ENCODE data around the gene ANKRD16.
"Not testable (repeated sequence)": the region's sequence is repeated elsewhere in the genome, so short reads cannot be mapped to it uniquely, and the experiment has no call there.

ANKRD16 gene

GRCh38 chr10:5889624-5890451 is at the start of gene ANKRD16, which contains the start of gene FBH1:
TSS of gene ANKRD16 (minus strand) at chr10:5889893. CDS start at chr10:5889354, 539 bp downstream.
TSS of gene FBH1 (plus strand) at chr10:5890243. CDS start at chr10:5890346, 103 bp downstream.
- in situ Hi-C loops (cut with HindIII; ENCODE audit: low sequenced_read_pairs) = no loop called here

GRCh38 chr10:5938291-5938690 is 48.6 kb upstream of the ANKRD16 start:
- in situ Hi-C loops (cut with HindIII; ENCODE audit: low sequenced_read_pairs) = no loop called here

- in situ Hi-C loops (cut with HindIII; ENCODE audit: low sequenced_read_pairs) = no loop called here
Measured at GRCh38 chr10:5937016-5937415, 47.3 kb upstream of the ANKRD16 start.

- in situ Hi-C loops (cut with HindIII; ENCODE audit: low sequenced_read_pairs) = no loop called here
Measured at GRCh38 chr10:5935628-5936027, 45.9 kb upstream of the ANKRD16 start.

- in situ Hi-C loops (cut with HindIII; ENCODE audit: low sequenced_read_pairs) = no loop called here
Measured at GRCh38 chr10:5933909-5934546, 44.3 kb upstream of the ANKRD16 start.

- in situ Hi-C loops (cut with HindIII; ENCODE audit: low sequenced_read_pairs) = no loop called here
Measured at GRCh38 chr10:5932345-5932744, 42.7 kb upstream of the ANKRD16 start.

GRCh38 chr10:5930272-5930671 is 40.6 kb upstream of the ANKRD16 start:
- in situ Hi-C loops (cut with HindIII; ENCODE audit: low sequenced_read_pairs) = no loop called here

- in situ Hi-C loops (cut with HindIII; ENCODE audit: low sequenced_read_pairs) = no loop called here
Measured at GRCh38 chr10:5929442-5929841, 39.7 kb upstream of the ANKRD16 start.

- in situ Hi-C loops (cut with HindIII; ENCODE audit: low sequenced_read_pairs) = no loop called here
Measured at GRCh38 chr10:5927306-5927705, 37.6 kb upstream of the ANKRD16 start.

- in situ Hi-C loops (cut with HindIII; ENCODE audit: low sequenced_read_pairs) = no loop called here
Measured at GRCh38 chr10:5924889-5925288, 35.2 kb upstream of the ANKRD16 start.

- in situ Hi-C loops (cut with HindIII; ENCODE audit: low sequenced_read_pairs) = no loop called here
Measured at GRCh38 chr10:5921746-5922145, 32.1 kb upstream of the ANKRD16 start.

GRCh38 chr10:5919568-5919967 is 29.9 kb upstream of the ANKRD16 start:
- in situ Hi-C loops (cut with HindIII; ENCODE audit: low sequenced_read_pairs) = no loop called here

GRCh38 chr10:5918763-5919162 is 29.1 kb upstream of the ANKRD16 start:
- in situ Hi-C loops (cut with HindIII; ENCODE audit: low sequenced_read_pairs) = no loop called here

- in situ Hi-C loops (cut with HindIII; ENCODE audit: low sequenced_read_pairs) = no loop called here
Measured at GRCh38 chr10:5917305-5917704, 27.6 kb upstream of the ANKRD16 start.

- in situ Hi-C loops (cut with HindIII; ENCODE audit: low sequenced_read_pairs) = no loop called here
Measured at GRCh38 chr10:5915451-5915850, 25.8 kb upstream of the ANKRD16 start.

- in situ Hi-C loops (cut with HindIII; ENCODE audit: low sequenced_read_pairs) = no loop called here
Measured at GRCh38 chr10:5913736-5914135, 24.0 kb upstream of the ANKRD16 start.

GRCh38 chr10:5911670-5912069 is 22.0 kb upstream of the ANKRD16 start:
- in situ Hi-C loops (cut with HindIII; ENCODE audit: low sequenced_read_pairs) = no loop called here

GRCh38 chr10:5910323-5911100 is 20.8 kb upstream of the ANKRD16 start:
- in situ Hi-C loops (cut with HindIII; ENCODE audit: low sequenced_read_pairs) = no loop called here

GRCh38 chr10:5908676-5909075 is 19.0 kb upstream of the ANKRD16 start:
- in situ Hi-C loops (cut with HindIII; ENCODE audit: low sequenced_read_pairs) = not testable (repeated sequence)

- in situ Hi-C loops (cut with HindIII; ENCODE audit: low sequenced_read_pairs) = no loop called here
Measured at GRCh38 chr10:5906651-5907050, 17.0 kb upstream of the ANKRD16 start.

- in situ Hi-C loops (cut with HindIII; ENCODE audit: low sequenced_read_pairs) = no loop called here
Measured at GRCh38 chr10:5905854-5906507, 16.3 kb upstream of the ANKRD16 start.
